K562 (cell line): Measurements from ENCODE around the gene RNF207. TPM values are rescaled to one million over a fixed set of nuclear protein-coding genes. Genes with fewer than 3 reads are reported as not detected.

Experiments used
- ATAC-seq: fragments of 200-7000 bp; cut with Tn5 transposase; 3 replicates; pipeline ENCODE4 v1.9.1; 2020; ENCODE audit warnings: moderate library complexity
- BruUV-seq: library from RNA; stranded (reverse); fragments of 400-500 nt; replicated peaks from 2 replicates; lab custom pipeline; 2021; lab: Mats Ljungman, UMichigan
- CTCF ChIA-PET: fragments of 300-600 bp; formaldehyde crosslinking; extraction: SDS; loops from one replicate; lab custom pipeline; 2021; ENCODE audit warnings: low intra/inter-chr PET ratio; lab: Yijun Ruan, JAX
- POLR2A ChIA-PET: fragments of 300-600, 350-650 bp; sonication (Branson Sonifier 250); formaldehyde crosslinking; extraction: SDS; loops from one replicate; lab custom pipeline; 2021; ENCODE audit warnings: antibody characterized with exemption, inconsistent platforms; lab: Yijun Ruan, JAX
- DNase-seq, 4 experiments: peaks; one replicate each; pipeline versions ENCODE4 v3.0.0 to v3.0.0-alpha.2; 2011 to 2018; ENCODE audit warnings: low spot score in 3 of 4, mixed read lengths in 3 of 4; ENCODE audit errors: extremely low read depth in 1 of 4
- FAIRE-seq: peaks from 2 replicates; lab custom pipeline; 2011; peaks lifted over from hg19 to GRCh38; lab: Jason Lieb, UNC
- H2AFZ ChIP-seq: 2 replicates; pipeline ENCODE4 v1.6.0; 2011; ENCODE audit warnings: low read depth, low read length, control low read depth, inconsistent platforms
- H3K27ac ChIP-seq: fragments of 200-600 bp; 3 replicates; pipeline ENCODE4 v1.8.0; 2011; ENCODE audit warnings: low read depth, mild to moderate bottlenecking, control low read depth, inconsistent platforms, low read length, moderate library complexity, mixed read lengths; ENCODE audit errors: extremely low read depth
- H3K27me3 ChIP-seq, 2 experiments: fragments of 300-600 bp in 1 of 2; 2 replicates in 1 of 2; 3 replicates in 1 of 2; pipeline versions ENCODE4 v1.6.0 to v1.8.0; 2011; ENCODE audit warnings: inconsistent platforms in 2 of 2, low read length in 2 of 2, mild to moderate bottlenecking in 1 of 2, mixed read lengths in 1 of 2, moderate library complexity in 1 of 2; ENCODE audit not compliant: control insufficient read depth in 2 of 2, insufficient read depth in 2 of 2
- H3K36me3 ChIP-seq: fragments of 300-600 bp; 3 replicates; pipeline ENCODE4 v1.8.0; 2011; ENCODE audit warnings: mild to moderate bottlenecking, low read length, inconsistent platforms; ENCODE audit not compliant: control insufficient read depth, insufficient read depth
- H3K4me1 ChIP-seq, 2 experiments: fragments of 200-600 bp in 1 of 2; replicated peaks in 1 of 2; 2 replicates in 1 of 2; 3 replicates in 1 of 2; pipeline versions ENCODE4 v1.5.1 to v1.8.0; 2011; ENCODE audit warnings: inconsistent platforms in 2 of 2, low read length in 2 of 2, mild to moderate bottlenecking in 1 of 2, mixed read lengths in 1 of 2, moderate library complexity in 1 of 2; ENCODE audit not compliant: control insufficient read depth in 2 of 2, insufficient read depth in 2 of 2
- H3K4me2 ChIP-seq: 2 replicates; pipeline ENCODE4 v1.6.1; 2011; ENCODE audit warnings: low read length, control low read depth, inconsistent platforms, mixed read lengths; ENCODE audit not compliant: insufficient read depth
- H3K4me3 ChIP-seq: fragments of 200-600 bp; sonication (generic), shearing (Covaris generic); 2 replicates; pipeline ENCODE4 v1.5.1; 2016; ENCODE audit warnings: control low read depth, inconsistent platforms
- H3K79me2 ChIP-seq: fragments of 200-600 bp; 3 replicates; pipeline ENCODE4 v1.8.0; 2011; ENCODE audit warnings: low read length, inconsistent platforms; ENCODE audit not compliant: control insufficient read depth, insufficient read depth
- H3K9ac ChIP-seq, 2 experiments: 2 replicates each; pipeline versions ENCODE4 v1.6.0 to v1.6.1; 2011; ENCODE audit warnings: low read depth in 2 of 2, low read length in 2 of 2, control low read depth in 1 of 2, inconsistent platforms in 1 of 2, mild to moderate bottlenecking in 1 of 2, mixed read lengths in 1 of 2; ENCODE audit not compliant: insufficient read depth in 1 of 2
- H3K9me1 ChIP-seq: one replicate; pipeline ENCODE4 v1.6.0; 2011; ENCODE audit warnings: inconsistent platforms, mild to moderate bottlenecking, low read length, moderate library complexity; ENCODE audit not compliant: control insufficient read depth, insufficient read depth
- H3K9me3 ChIP-seq: replicated peaks from 2 replicates; pipeline ENCODE4 v1.5.1; 2011; ENCODE audit warnings: low read depth, low read length, inconsistent platforms; ENCODE audit not compliant: control insufficient read depth, insufficient read depth
- H4K20me1 ChIP-seq: replicated peaks from 2 replicates; pipeline ENCODE4 v1.6.1; 2011; ENCODE audit warnings: low read length, inconsistent platforms, mixed read lengths; ENCODE audit not compliant: control insufficient read depth, insufficient read depth
- HNRNPH1 ChIP-seq: fragments of 200-400 bp; formaldehyde crosslinking; optimal IDR thresholded peaks from 2 replicates; pipeline ENCODE3; 2017; ENCODE audit warnings: low read depth, mild to moderate bottlenecking, low read length, moderate library complexity
- MTA1 ChIP-seq: fragments of 450-650 bp; IDR thresholded peaks from 2 replicates; pipeline ENCODE4 v1.6.1; 2017; ENCODE audit warnings: borderline replicate concordance
- POLR2G ChIP-seq: fragments of 200-400 bp; formaldehyde crosslinking; IDR thresholded peaks from 2 replicates; pipeline ENCODE4 v1.6.1; 2017; ENCODE audit warnings: low read depth, mild to moderate bottlenecking, antibody characterized with exemption, low read length, moderate library complexity
- POU5F1 ChIP-seq: fragments of 150-350 bp; IDR thresholded peaks from 2 replicates; pipeline ENCODE4 v1.6.1; 2014; ENCODE audit warnings: borderline replicate concordance, low read length, low read depth, mild to moderate bottlenecking; ENCODE audit not compliant: partially characterized antibody
- ZNF134 ChIP-seq: fragments of 250-450 bp; sonication (Bioruptor Pico); conservative IDR thresholded peaks from 2 replicates; pipeline ENCODE4 v1.4.0; 2020
- WGBS: fragments of 100-300 bp; shearing (Covaris generic); methylation state at CpG from one replicate; pipeline ENCODE4 v1.1.6; 2016; ENCODE audit warnings: low coverage, mixed read lengths; ENCODE audit not compliant: insufficient coverage; ENCODE audit errors: missing lambda C conversion rate; 5-methylcytosine and 5-hydroxymethylcytosine counted together
- in situ Hi-C: fragments of 300-500 bp; cut with MboI; formaldehyde crosslinking; loops from 4 replicates; pipeline ENCODE4 v1.15.0; 2018; ENCODE audit warnings: inconsistent platforms, mixed read lengths
- intact Hi-C: fragments of 100-400 bp; cut with micrococcal nuclease; formaldehyde crosslinking; loops from 2 replicates; pipeline ENCODE4 v1.14.2; 2022
- polyA plus RNA-seq, 8 experiments: library from polyadenylated mRNA; depleted of rRNA in 4 of 8; stranded (reverse) in 5 of 8; unstranded in 3 of 8; fragments of >200 nt; fragmentation: Nextera tagmentation in 2 of 8; fragmentation: Illumina TruSeq in 1 of 8; extraction: Ambion mirVana in 2 of 8; extraction: Trizol in 1 of 8; gene quantifications; 2 replicates each; pipeline versions ENCODE4 v1.2.1 to v1.2.3, GENCODE V29; 2011 to 2014; ENCODE audit warnings: inconsistent platforms in 1 of 8, missing spikeins in 1 of 8
- total RNA-seq, 7 experiments: library from RNA; depleted of rRNA in 6 of 7; stranded (reverse); fragments of >200 nt in 6 of 7; fragmentation: Illumina TruSeq in 2 of 7; extraction: Trizol in 2 of 7; gene quantifications; 2 replicates each; pipeline versions ENCODE4 v1.2.1 to v1.2.3, GENCODE V29; 2011 to 2021; ENCODE audit warnings: low replicate concordance in 1 of 7
- TF ChIP-seq, protein P1 (sequence below): sonication (generic); formaldehyde crosslinking; IDR thresholded peaks from 2 replicates; pipeline ENCODE4 v1.8.0; 2022; ENCODE audit warnings: missing genetic modification reagents, mild to moderate bottlenecking, moderate library complexity, borderline replicate concordance

Gene RNF207
- total and polyA plus RNA-seq, 9 of the 15 experiments (the other 6 are each of a cell fraction or from before 2014, with no cell fraction given), result 2.7 to 30.6 (median 12.9) TPM

DNA sequence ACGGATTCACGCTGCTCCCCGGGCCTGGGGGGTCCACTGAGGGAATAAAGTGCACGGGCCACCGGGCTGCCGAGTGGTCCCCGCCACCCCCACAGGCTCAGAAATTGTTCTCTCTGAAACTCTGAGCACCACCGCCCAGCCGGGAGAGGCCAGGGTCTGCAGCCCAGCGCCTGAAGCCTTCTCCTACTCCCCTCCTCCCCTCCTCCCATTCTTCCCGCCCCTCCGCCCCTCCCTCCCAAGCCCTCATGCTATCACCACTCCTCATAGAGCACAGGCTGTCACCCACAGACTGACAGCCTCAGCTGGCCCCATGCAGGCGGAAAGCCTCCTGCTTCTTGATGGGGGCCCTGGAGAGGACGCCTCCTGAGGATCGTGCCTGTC lies 55.7 kb downstream of the RNF207 start (continued):
- TF ChIP-seq, protein P1, sequence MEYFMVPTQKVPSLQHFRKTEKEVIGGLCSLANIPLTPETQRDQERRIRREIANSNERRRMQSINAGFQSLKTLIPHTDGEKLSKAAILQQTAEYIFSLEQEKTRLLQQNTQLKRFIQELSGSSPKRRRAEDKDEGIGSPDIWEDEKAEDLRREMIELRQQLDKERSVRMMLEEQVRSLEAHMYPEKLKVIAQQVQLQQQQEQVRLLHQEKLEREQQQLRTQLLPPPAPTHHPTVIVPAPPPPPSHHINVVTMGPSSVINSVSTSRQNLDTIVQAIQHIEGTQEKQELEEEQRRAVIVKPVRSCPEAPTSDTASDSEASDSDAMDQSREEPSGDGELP, result peak; percentile 56; the same call in 1 of the 2 replicates

GRCh38 chr1:6262555-6263420 lies 56.9 kb downstream of the RNF207 start:
- 64% methylated on average over 25 of the region's 25 CpGs for WGBS
- ChIA-PET POLR2A (interaction anchor here (0.6 to 0.7 kb wide), 2 partner anchors 63 to 86 kb away, joined by 3 to 4 read pairs; no protein-coding TSS in a partner anchor), CTCF (no interaction called here)
- Histone ChIP-seq H3K79me2 (no peaks in the 10 kb centered on the region), H3K9me3 (no peaks in the 10 kb centered on the region), H3K4me1 (peaks cover 0 to 66% of the 10 kb centered on the region in 2 experiments; a peak in 3 of 5 replicates), H3K4me3 (no peak overlapping the region), H2AFZ (no peak overlapping the region), H3K9ac (peak overlapping the region in 1 of 2 experiments; percentile 61; a peak in 1 of 4 replicates), H3K4me2 (no peak overlapping the region), H4K20me1 (peaks cover 29% of the 10 kb centered on the region), H3K27ac (no peak overlapping the region), H3K9me1 (no peaks in the 10 kb centered on the region), H3K36me3 (no peaks in the 10 kb centered on the region; the same call in 1 of the 3 replicates), H3K27me3 (peaks cover 0 to 10% of the 10 kb centered on the region in 2 experiments; a peak in 2 of 5 replicates)
- intact Hi-C loops (no loop called here), in situ Hi-C loops (loop anchor here (25.0 kb wide), 1 partner anchor 950 kb away; no protein-coding TSS in a partner anchor)
- TF ChIP-seq POLR2G, result 0 out of 2 replicates have a peak, but pooled peaks have one; percentile 28
- TF ChIP-seq, protein P1, result no peak
- no peak for TF ChIP-seq MTA1
- no peak for TF ChIP-seq HNRNPH1
- no peak for TF ChIP-seq POU5F1
- TF ChIP-seq ZNF134 (CRISPR knock-in tag), result no peak
- FAIRE-seq (no peak), DNase-seq (no peak), ATAC-seq (no peak)
- no TSS peak for BruUV-seq
